Left lobe of liver (tissue), 2 donors: Measurements from ENCODE around the gene BCL7A. TPM values are rescaled to one million over a fixed set of nuclear protein-coding genes. Genes with fewer than 3 reads are reported as not detected.
"Not testable (repeated sequence)": the region's sequence is repeated elsewhere in the genome, so short reads cannot be mapped to it uniquely, and the experiment has no call there.

Experiments
- ATAC-seq: fragments of 200-7000 bp; cut with Tn5 transposase; one replicate; pipeline ENCODE4 v1.9.1; 2020; ENCODE audit warnings: mild to moderate bottlenecking, moderate library complexity
- DNase-seq: peaks from one replicate; pipeline ENCODE4 v3.0.0-alpha.2; 2020; ENCODE audit warnings: low spot score
- total RNA-seq: library from RNA; stranded (reverse); gene quantifications from one replicate; pipeline ENCODE4 v1.2.1, GENCODE V29; 2021
- donor health status: DM: no; HTN: no; CAD: no; lungs with moderate emphysema.
- donor health status: DM: no; HTN: yes; CAD: no.

Gene BCL7A
- total RNA-seq, 1 donor from 2014 or later = 5.2 TPM

GRCh38 chr12:122089077-122089476, 67.4 kb downstream of the BCL7A start:
- ATAC-seq = no peak
- no peak for DNase-seq

- no peak for ATAC-seq
- no peak for DNase-seq
Measured at GRCh38 chr12:122090759-122091515, 69.3 kb downstream of the BCL7A start.

- ATAC-seq (no peak), DNase-seq (no peak)
Measured at GRCh38 chr12:122093098-122093883, 71.6 kb downstream of the BCL7A start.

- no peak for ATAC-seq
- DNase-seq = no peak
Measured at GRCh38 chr12:122094137-122094734, 72.6 kb downstream of the BCL7A start.

GRCh38 chr12:122094735-122095631, 73.3 kb downstream of the BCL7A start:
- DNase-seq (no peak), ATAC-seq (no peak)

GRCh38 chr12:122096014-122096413, 74.3 kb downstream of the BCL7A start:
- DNase-seq (no peak), ATAC-seq (no peak)

GRCh38 chr12:122096591-122097149, 75.0 kb downstream of the BCL7A start:
- no peak for DNase-seq
- peak; percentile 5 for ATAC-seq

- ATAC-seq (no peak), DNase-seq (no peak)
Measured at GRCh38 chr12:122097584-122097926, 75.9 kb downstream of the BCL7A start.

GRCh38 chr12:122097927-122098756, 76.5 kb downstream of the BCL7A start:
- no peak for DNase-seq
- ATAC-seq = peak; percentile 83

GRCh38 chr12:122099280-122099749, 77.6 kb downstream of the BCL7A start:
- ATAC-seq (no peak), DNase-seq (no peak)

GRCh38 chr12:122099856-122100255, 78.2 kb downstream of the BCL7A start:
- no peak for ATAC-seq
- no peak for DNase-seq

- DNase-seq (no peak), ATAC-seq (no peak)
Measured at GRCh38 chr12:122100568-122100967, 78.9 kb downstream of the BCL7A start.

GRCh38 chr12:122102331-122102730, 80.6 kb downstream of the BCL7A start:
- DNase-seq = no peak
- ATAC-seq = no peak

- DNase-seq = no peak
Measured at GRCh38 chr12:122104844-122105243, 83.2 kb downstream of the BCL7A start.

GRCh38 chr12:122105496-122105895, 83.8 kb downstream of the BCL7A start:
- not testable (repeated sequence) for ATAC-seq, DNase-seq

More at GRCh38 chr12:122104844-122105243, 83.2 kb downstream of the BCL7A start:
- no peak for ATAC-seq

GRCh38 chr12:122106843-122107242, 85.2 kb downstream of the BCL7A start:
- ATAC-seq (no peak), DNase-seq (no peak)

- ATAC-seq (no peak), DNase-seq (no peak)
Measured at GRCh38 chr12:122107261-122107660, 85.6 kb downstream of the BCL7A start.

GRCh38 chr12:122111089-122111641, 89.5 kb downstream of the BCL7A start:
- ATAC-seq = no peak
- no peak for DNase-seq
